K562 (cell line): ENCODE results near the gene GNAZ. TPM values are rescaled to one million over a fixed set of nuclear protein-coding genes. Genes with fewer than 3 reads are reported as not detected.

ENCODE experiments used
- ADNP ChIP-seq: fragments of 200-800 bp; sonication (Bioruptor generic); IDR thresholded peaks from 2 replicates; pipeline ENCODE4 v1.6.1; 2016; ENCODE audit warnings: missing genetic modification characterization, missing compliant biosample characterization
- CREM ChIP-seq: IDR thresholded peaks from 2 replicates; pipeline ENCODE4 v1.6.1; 2014; ENCODE audit warnings: antibody characterized with exemption, low read depth
- DACH1 ChIP-seq: fragments of 450-650 bp; IDR thresholded peaks from 2 replicates; pipeline ENCODE4 v1.6.1; 2018; ENCODE audit not compliant: partially characterized antibody
- E2F3 ChIP-seq: fragments of 250-450 bp; sonication (Bioruptor Pico); IDR thresholded peaks from 2 replicates; pipeline ENCODE4 v1.4.0; 2020; ENCODE audit warnings: mild to moderate bottlenecking
- ELF2 ChIP-seq: fragments of 250-450 bp; sonication (Bioruptor Pico); IDR thresholded peaks from 2 replicates; pipeline ENCODE4 v1.5.0; 2021; ENCODE audit warnings: mild to moderate bottlenecking
- HLTF ChIP-seq: fragments of 450-650 bp; IDR thresholded peaks from 2 replicates; pipeline ENCODE4 v1.6.1; 2016
- KLF10 ChIP-seq: fragments of 250-450 bp; sonication (Bioruptor Pico); IDR thresholded peaks from 2 replicates; pipeline ENCODE4 v1.6.1; 2021; ENCODE audit warnings: matching md5 sums
- KLF6 ChIP-seq: fragments of 250-450 bp; sonication (Bioruptor Pico); IDR thresholded peaks from 2 replicates; pipeline ENCODE4 v1.4.0; 2020; ENCODE audit warnings: mild to moderate bottlenecking, moderate library complexity, borderline replicate concordance
- LARP7 ChIP-seq: fragments of 450-650 bp; IDR thresholded peaks from 2 replicates; pipeline ENCODE4 v1.6.1; 2016
- NFATC3 ChIP-seq: fragments of 450-650 bp; IDR thresholded peaks from 2 replicates; pipeline ENCODE4 v1.6.1; 2017; ENCODE audit warnings: mild to moderate bottlenecking
- PML ChIP-seq: IDR thresholded peaks from 2 replicates; pipeline ENCODE4 v1.6.1; 2012; ENCODE audit warnings: low read length, inconsistent platforms
- POLR2AphosphoS2 ChIP-seq: IDR thresholded peaks from 2 replicates; pipeline ENCODE4 v1.6.1; 2012; ENCODE audit warnings: low read length, improper control_type of control experiment
- POLR3G ChIP-seq: IDR thresholded peaks from 2 replicates; pipeline ENCODE4 v1.6.1; 2011; ENCODE audit not compliant: insufficient read length, insufficient replicate concordance; ENCODE audit errors: extremely low read depth
- RFX5 ChIP-seq: IDR thresholded peaks from 2 replicates; pipeline ENCODE4 v1.6.1; 2011; ENCODE audit warnings: low read depth, mild to moderate bottlenecking, improper control_type of control experiment, low read length
- SMARCB1 ChIP-seq: IDR thresholded peaks from 2 replicates; pipeline ENCODE4 v1.6.1; 2011; ENCODE audit warnings: improper control_type of control experiment, low read depth; ENCODE audit not compliant: insufficient read length
- SREBF1 ChIP-seq: fragments of 150-350 bp; IDR thresholded peaks from 2 replicates; pipeline ENCODE4 v1.6.1; 2014; ENCODE audit warnings: antibody characterized with exemption, low read depth, low read length, borderline replicate concordance
- SRSF7 ChIP-seq: fragments of 200-400 bp; formaldehyde crosslinking; optimal IDR thresholded peaks from 2 replicates; pipeline ENCODE3; 2017; ENCODE audit warnings: mild to moderate bottlenecking, low read depth, low read length
- TAF15 ChIP-seq: fragments of 200-400 bp; formaldehyde crosslinking; IDR thresholded peaks from 2 replicates; pipeline ENCODE4 v1.6.1; 2017; ENCODE audit warnings: mild to moderate bottlenecking, low read depth, low read length, moderate library complexity
- TFE3 ChIP-seq: fragments of 450-650 bp; formaldehyde crosslinking; IDR thresholded peaks from 2 replicates; pipeline ENCODE4 v1.4.0; 2020; ENCODE audit warnings: mild to moderate bottlenecking, mixed read lengths
- TGIF2 ChIP-seq: sonication (generic); formaldehyde crosslinking; IDR thresholded peaks from 2 replicates; pipeline ENCODE4 v1.8.1; 2022; ENCODE audit warnings: mild to moderate bottlenecking, missing genetic modification reagents, moderate library complexity
- VEZF1 ChIP-seq: fragments of 200-800 bp; sonication (Bioruptor generic); IDR thresholded peaks from 2 replicates; pipeline ENCODE4 v1.6.1; 2017; ENCODE audit warnings: missing genetic modification characterization, missing compliant biosample characterization
- ZKSCAN8 ChIP-seq: fragments of 200-800 bp; sonication (Bioruptor generic); IDR thresholded peaks from 2 replicates; pipeline ENCODE4 v1.6.1; 2016; ENCODE audit warnings: missing genetic modification characterization, missing compliant biosample characterization
- ZNF224 ChIP-seq: sonication (generic); formaldehyde crosslinking; IDR thresholded peaks from 2 replicates; pipeline ENCODE4 v1.8.0; 2022; ENCODE audit warnings: mild to moderate bottlenecking, missing genetic modification reagents
- ZNF586 ChIP-seq: fragments of 450-650 bp; formaldehyde crosslinking; conservative IDR thresholded peaks from 2 replicates; pipeline ENCODE4 v1.4.0; 2020; ENCODE audit warnings: mild to moderate bottlenecking, moderate library complexity
- ZNF764 ChIP-seq: fragments of 250-450 bp; sonication (Bioruptor Pico); IDR thresholded peaks from 2 replicates; pipeline ENCODE4 v1.4.0; 2020; ENCODE audit warnings: low read depth, mild to moderate bottlenecking, moderate library complexity
- polyA plus RNA-seq, 8 experiments: library from polyadenylated mRNA; depleted of rRNA in 4 of 8; stranded (reverse) in 5 of 8; unstranded in 3 of 8; fragments of >200 nt; fragmentation: Nextera tagmentation in 2 of 8; fragmentation: Illumina TruSeq in 1 of 8; extraction: Ambion mirVana in 2 of 8; extraction: Trizol in 1 of 8; gene quantifications; 2 replicates each; pipeline versions ENCODE4 v1.2.1 to v1.2.3, GENCODE V29; 2011 to 2014; ENCODE audit warnings: inconsistent platforms in 1 of 8, missing spikeins in 1 of 8
- total RNA-seq, 7 experiments: library from RNA; depleted of rRNA in 6 of 7; stranded (reverse); fragments of >200 nt in 6 of 7; fragmentation: Illumina TruSeq in 2 of 7; extraction: Trizol in 2 of 7; gene quantifications; 2 replicates each; pipeline versions ENCODE4 v1.2.1 to v1.2.3, GENCODE V29; 2011 to 2021; ENCODE audit warnings: low replicate concordance in 1 of 7
- TF ChIP-seq, protein P1 (sequence below): fragments of 450-650 bp; IDR thresholded peaks from 2 replicates; pipeline ENCODE4 v1.6.1; 2016; ENCODE audit warnings: borderline replicate concordance
- TF ChIP-seq, protein P2 (sequence below): sonication (generic); formaldehyde crosslinking; IDR thresholded peaks from 2 replicates; pipeline ENCODE4 v1.8.1; 2022; ENCODE audit warnings: missing genetic modification reagents

Gene GNAZ
- total and polyA plus RNA-seq, 9 of the 15 experiments (the other 6 are each of a cell fraction or from before 2014, with no cell fraction given): 0.04 to 0.22 (median 0.13) TPM; not detected in 3

DNA sequence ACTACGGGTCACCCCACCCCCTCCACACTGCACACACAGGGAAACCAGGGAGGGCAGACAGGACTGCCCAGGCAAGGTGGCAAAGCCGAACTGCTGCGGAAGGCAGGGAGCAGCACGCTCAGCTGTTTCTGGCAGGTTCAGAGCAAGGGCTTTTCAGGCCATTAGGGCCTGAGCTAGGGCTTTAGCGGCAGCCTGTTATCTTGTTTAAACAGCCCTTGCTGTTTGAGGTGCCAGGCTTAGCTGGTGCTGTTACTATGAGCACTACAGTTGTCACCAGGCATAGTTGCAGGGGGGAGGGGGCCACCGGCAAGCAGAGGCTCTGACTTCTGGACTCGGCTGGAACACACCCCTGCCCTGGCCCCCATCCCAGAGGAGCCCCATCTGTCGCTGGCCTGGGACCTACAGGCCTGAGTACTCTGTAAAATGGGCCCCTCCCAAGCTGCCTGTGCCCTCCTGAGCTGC, 36.6 kb downstream of the GNAZ start (continued):
- no peak for TF ChIP-seq ZNF224 (CRISPR knock-in tag)
- no peak for TF ChIP-seq ZNF764
- TF ChIP-seq ELF2 (CRISPR knock-in tag): no peak
- no peak for TF ChIP-seq KLF10 (CRISPR knock-in tag)
- TF ChIP-seq TAF15: no peak
- peak; percentile 67 for TF ChIP-seq DACH1
- TF ChIP-seq SMARCB1: no peak
- TF ChIP-seq ZNF586 (CRISPR knock-in tag): no peak
- TF ChIP-seq, protein P1, sequence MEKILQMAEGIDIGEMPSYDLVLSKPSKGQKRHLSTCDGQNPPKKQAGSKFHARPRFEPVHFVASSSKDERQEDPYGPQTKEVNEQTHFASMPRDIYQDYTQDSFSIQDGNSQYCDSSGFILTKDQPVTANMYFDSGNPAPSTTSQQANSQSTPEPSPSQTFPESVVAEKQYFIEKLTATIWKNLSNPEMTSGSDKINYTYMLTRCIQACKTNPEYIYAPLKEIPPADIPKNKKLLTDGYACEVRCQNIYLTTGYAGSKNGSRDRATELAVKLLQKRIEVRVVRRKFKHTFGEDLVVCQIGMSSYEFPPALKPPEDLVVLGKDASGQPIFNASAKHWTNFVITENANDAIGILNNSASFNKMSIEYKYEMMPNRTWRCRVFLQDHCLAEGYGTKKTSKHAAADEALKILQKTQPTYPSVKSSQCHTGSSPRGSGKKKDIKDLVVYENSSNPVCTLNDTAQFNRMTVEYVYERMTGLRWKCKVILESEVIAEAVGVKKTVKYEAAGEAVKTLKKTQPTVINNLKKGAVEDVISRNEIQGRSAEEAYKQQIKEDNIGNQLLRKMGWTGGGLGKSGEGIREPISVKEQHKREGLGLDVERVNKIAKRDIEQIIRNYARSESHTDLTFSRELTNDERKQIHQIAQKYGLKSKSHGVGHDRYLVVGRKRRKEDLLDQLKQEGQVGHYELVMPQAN: no peak
- no peak for TF ChIP-seq POLR3G
- TF ChIP-seq NFATC3: no peak
- TF ChIP-seq LARP7: no peak
- no peak for TF ChIP-seq KLF6 (CRISPR knock-in tag)
- no peak for TF ChIP-seq ZKSCAN8 (CRISPR knock-in tag)
- no peak; the same call in 1 of the 2 replicates for TF ChIP-seq SREBF1
- TF ChIP-seq VEZF1 (CRISPR knock-in tag): no peak
- TF ChIP-seq PML: peak; percentile 29; the same call in 1 of the 2 replicates
- TF ChIP-seq HLTF: no peak
- TF ChIP-seq TFE3 (CRISPR knock-in tag): no peak
- no peak for TF ChIP-seq POLR2AphosphoS2
- no peak for TF ChIP-seq TGIF2 (CRISPR knock-in tag)
- no peak for TF ChIP-seq SRSF7
- TF ChIP-seq, protein P2, sequence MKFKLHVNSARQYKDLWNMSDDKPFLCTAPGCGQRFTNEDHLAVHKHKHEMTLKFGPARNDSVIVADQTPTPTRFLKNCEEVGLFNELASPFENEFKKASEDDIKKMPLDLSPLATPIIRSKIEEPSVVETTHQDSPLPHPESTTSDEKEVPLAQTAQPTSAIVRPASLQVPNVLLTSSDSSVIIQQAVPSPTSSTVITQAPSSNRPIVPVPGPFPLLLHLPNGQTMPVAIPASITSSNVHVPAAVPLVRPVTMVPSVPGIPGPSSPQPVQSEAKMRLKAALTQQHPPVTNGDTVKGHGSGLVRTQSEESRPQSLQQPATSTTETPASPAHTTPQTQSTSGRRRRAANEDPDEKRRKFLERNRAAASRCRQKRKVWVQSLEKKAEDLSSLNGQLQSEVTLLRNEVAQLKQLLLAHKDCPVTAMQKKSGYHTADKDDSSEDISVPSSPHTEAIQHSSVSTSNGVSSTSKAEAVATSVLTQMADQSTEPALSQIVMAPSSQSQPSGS (CRISPR knock-in tag): no peak
- no peak for TF ChIP-seq ADNP (tag)
- TF ChIP-seq RFX5: no peak
- TF ChIP-seq E2F3 (CRISPR knock-in tag): no peak
- no peak for TF ChIP-seq CREM
